Right ventricle myocardium superior (tissue), 1 donor: ENCODE measurements around the gene CES3. TPM values are rescaled to one million over a fixed set of nuclear protein-coding genes. Genes with fewer than 3 reads are reported as not detected.
"Not testable (repeated sequence)": the region's sequence is repeated elsewhere in the genome, so short reads cannot be mapped to it uniquely, and the experiment has no call there.

Source experiments
- ATAC-seq: fragments of 200-7000 bp; cut with Tn5 transposase; one replicate; pipeline ENCODE4 v1.9.1; 2020; ENCODE audit warnings: mild to moderate bottlenecking; ENCODE audit not compliant: poor library complexity
- DNase-seq: peaks from one replicate; pipeline ENCODE4 v3.0.0-alpha.2; 2020
- intact Hi-C: fragments of 100-400 bp; cut with DNase I; formaldehyde crosslinking; loops from one replicate; pipeline ENCODE4 v1.11.2; 2022
- total RNA-seq: library from RNA; stranded (reverse); fragmentation: NEBNext Ultra II Directional; extraction: Animal tissue kit (Norgen Biotek cat#: 25700); gene quantifications from one replicate; pipeline ENCODE4 v1.2.1, GENCODE V29; 2021
- donor health status: DM: no; HTN: yes; CAD: no; lungs with severe emphysema.

The CES3 gene
- total RNA-seq, 1 donor from 2014 or later, result 2.0 TPM

DNA sequence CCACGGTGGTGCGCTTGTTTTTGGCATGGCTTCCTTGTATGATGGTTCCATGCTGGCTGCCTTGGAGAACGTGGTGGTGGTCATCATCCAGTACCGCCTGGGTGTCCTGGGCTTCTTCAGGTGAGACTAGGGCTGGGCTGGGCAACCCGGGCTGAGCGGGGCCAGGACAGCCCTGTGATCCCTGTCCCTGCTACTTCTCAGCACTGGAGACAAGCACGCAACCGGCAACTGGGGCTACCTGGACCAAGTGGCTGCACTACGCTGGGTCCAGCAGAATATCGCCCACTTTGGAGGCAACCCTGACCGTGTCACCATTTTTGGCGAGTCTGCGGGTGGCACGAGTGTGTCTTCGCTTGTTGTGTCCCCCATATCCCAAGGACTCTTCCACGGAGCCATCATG is 20.8 kb upstream of the CES3 start:
- no peak for ATAC-seq
- DNase-seq, result no peak
- intact Hi-C loops, result no loop called here

GRCh38 chr16:66942981-66943380 is 18.1 kb upstream of the CES3 start:
- no peak for ATAC-seq
- intact Hi-C loops, result no loop called here
- DNase-seq, result peak; percentile 4

DNA sequence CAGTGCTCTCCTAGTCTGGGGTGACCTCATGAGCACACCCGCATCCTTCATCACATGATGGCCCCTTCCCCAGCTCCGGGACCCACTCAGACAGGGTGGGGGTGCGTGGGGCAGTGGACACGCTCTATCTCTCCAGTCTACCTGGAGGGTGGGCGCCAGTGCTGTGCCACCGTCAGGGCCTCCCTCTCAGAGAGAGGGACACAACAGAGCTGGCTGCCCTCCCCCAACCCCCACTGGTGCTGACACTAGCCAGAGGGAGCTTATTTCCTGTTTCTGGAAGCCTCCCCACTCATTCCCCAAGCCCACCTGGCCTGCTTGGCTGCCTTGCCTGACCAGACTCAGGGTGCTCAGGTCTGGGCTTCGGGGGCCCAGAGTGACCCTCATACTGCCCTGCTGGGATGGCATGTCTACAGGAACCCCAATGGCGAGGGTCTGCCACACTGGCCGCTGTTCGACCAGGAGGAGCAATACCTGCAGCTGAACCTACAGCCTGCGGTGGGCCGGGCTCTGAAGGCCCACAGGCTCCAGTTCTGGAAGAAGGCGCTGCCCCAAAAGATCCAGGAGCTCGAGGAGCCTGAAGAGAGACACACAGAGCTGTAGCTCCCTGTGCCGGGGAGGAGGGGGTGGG is 17.5 kb upstream of the CES3 start:
- intact Hi-C loops, result no loop called here
- no peak for DNase-seq
- no peak for ATAC-seq

DNA sequence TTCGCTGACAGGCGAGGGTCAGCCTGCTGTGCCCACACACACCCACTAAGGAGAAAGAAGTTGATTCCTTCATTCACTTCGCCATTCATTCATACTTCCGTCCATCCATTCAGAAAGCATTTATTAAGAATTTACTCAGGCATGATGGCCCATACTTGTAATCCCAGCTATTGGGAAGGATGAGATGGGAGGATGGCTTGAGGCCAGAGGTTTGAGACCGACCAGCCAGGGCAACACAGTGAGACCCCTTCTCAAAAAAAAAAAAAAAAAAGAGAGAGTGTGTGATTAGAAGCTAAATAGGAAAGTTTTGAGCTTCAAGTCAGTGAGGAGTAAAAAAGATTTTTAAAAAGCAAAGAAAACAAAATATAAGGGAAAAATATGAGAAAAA is 17.0 kb upstream of the CES3 start:
- intact Hi-C loops, result no loop called here
- ATAC-seq (no peak), DNase-seq (no peak)

DNA sequence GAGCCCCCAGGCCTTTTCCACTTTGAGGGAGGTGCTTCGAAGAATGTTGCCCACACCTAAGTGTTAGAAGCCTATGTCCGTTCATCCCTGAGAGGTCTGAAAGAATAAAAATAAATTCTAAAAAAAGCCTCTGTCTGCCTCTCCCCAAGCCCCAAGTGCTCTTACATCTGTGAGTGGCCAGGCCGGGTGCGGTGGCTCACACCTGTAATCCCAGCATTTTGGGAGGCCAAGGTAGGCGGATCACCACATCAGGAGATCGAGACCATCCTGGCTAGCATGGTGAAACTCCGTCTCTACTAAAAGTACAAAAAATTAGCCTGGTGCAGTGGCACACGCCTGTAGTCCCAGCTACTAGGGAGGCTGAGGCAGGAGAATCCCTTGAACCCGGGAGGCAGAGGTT is 16.1 kb upstream of the CES3 start:
- intact Hi-C loops, ATAC-seq, DNase-seq: not testable (repeated sequence)

- intact Hi-C loops, result no loop called here
- ATAC-seq (no peak), DNase-seq (no peak)
Observed at GRCh38 chr16:66945939-66946338, 15.1 kb upstream of the CES3 start.

DNA sequence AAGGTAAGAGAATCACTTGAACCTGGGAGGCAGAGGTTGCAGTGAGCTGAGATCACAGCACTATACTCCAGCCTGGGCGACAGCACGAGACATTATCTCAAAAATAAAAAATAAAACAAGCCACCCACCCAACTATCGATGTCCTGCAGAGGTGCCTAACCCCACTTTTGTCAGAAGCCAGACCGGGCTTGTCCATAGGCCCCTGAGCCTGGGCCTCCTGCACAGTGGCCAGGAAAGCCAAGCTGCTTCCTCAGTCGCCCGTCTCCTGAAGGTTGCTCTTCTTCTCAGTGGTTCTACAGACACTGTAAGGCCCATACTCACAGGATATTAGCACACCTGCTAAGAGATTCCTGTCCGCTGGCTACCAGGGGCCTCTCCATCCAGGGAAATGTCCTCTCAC is 14.5 kb upstream of the CES3 start:
- ATAC-seq (no peak), DNase-seq (no peak)
- intact Hi-C loops, result no loop called here

DNA sequence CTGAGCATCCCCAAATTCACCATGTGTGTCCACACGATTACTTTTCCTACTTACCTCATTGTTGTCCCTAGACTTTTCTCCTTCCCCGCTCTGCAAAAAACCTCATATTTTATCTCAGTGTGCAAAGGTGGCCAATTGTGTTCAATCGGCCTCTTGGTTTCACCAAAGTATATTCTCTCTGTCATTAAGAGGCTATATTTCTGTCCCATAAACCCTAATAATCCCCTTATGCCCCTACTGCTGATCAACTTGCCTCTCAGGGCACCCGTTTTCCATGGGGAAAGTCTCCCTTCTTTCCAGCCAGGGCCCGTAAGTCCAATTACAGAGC is 14.1 kb upstream of the CES3 start:
- ATAC-seq, result no peak
- intact Hi-C loops, result no loop called here
- no peak for DNase-seq

DNA sequence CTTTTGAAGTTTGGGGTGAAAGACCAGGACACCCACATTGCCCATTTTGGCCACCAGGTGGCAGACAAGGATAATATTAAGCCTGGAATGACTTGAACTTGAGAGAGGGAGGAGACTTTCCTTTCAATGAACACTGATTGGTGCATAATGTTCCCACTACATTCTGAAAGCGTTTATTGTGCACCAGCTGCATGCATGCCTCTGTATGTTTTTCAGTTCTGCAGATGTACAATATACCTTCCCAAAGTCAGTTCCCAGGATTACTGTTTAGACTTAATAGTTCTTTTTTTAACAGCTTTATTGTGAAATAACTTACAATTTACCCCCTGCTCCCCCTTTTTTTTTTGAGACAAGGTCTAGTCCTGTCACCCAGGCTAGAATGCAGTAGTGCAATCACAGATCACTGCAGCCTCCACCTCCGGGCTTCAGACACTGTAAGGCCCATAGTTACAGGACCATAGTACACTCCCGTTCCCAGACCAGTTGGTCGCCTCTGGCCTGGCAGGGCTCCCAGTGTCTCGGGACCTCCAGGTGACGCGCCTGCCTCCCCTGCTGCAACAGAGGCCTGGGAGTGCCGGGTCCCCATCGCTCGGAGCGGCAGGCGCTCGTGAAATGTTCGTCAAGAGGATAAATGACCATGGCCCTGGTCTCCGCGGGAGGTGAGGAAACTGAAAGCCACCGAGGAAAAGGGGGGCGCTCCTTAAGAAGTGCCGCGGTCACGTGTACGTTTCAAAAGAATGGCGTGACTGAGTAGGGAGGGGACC is 13.6 kb upstream of the CES3 start:
- intact Hi-C loops, result no loop called here
- peak; percentile 78 for ATAC-seq
- peak; percentile 83 for DNase-seq

DNA sequence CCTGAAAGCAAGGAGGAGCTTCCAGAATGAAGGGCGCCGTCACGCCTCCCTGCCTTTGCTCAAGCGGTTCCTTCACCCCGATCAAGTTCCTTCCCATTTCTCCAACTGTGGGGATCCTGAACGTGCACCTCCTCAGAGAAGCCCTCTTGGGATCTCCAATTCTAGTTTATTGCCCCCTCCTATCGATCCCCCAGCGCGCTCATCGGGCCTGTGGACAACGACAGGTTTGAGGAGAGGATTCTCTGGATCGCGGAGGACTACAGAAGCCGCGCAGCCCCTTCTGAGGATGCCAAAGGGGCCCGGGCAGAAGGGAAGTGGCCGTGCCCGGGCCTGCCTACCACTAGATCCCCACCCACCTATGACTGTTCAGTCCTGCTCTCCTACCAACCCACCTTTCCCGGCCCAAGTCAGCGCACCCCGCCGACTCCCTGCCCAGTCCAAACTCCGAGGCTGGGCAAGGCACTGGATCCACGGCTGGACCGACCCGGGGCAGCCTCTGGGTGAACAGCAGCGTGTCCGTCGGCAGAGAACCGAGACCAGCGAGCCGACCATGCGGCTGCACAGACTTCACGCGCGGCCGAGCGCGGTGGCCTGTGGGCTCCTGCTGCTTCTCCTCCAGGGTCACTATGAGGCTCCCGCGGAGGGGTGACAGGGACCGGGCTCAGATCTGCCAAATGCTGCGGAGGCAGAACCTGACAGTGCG is 12.8 kb upstream of the CES3 start:
- peak; percentile 9 for ATAC-seq
- intact Hi-C loops, result no loop called here
- DNase-seq, result no peak

DNA sequence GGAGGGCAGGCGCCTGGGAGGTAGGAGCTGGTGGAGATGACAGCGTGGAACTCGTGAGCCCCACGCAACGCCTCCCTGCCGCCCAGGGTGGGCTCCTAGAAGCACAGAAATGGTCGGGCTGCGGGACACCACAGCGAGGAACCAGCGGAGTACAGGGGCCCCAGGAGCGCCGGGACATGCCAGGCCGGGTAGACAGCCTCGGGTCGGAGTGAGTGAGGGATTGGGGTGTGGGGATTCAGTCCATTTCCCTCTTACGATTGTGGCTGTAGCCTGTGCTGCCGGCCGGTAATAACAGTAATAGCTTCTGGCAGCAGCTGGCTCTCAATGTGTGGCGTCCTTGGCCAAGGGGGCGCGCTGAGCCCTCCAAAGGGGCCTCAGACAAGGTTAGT is 12.2 kb upstream of the CES3 start:
- ATAC-seq (no peak), DNase-seq (no peak)
- intact Hi-C loops, result no loop called here

DNA sequence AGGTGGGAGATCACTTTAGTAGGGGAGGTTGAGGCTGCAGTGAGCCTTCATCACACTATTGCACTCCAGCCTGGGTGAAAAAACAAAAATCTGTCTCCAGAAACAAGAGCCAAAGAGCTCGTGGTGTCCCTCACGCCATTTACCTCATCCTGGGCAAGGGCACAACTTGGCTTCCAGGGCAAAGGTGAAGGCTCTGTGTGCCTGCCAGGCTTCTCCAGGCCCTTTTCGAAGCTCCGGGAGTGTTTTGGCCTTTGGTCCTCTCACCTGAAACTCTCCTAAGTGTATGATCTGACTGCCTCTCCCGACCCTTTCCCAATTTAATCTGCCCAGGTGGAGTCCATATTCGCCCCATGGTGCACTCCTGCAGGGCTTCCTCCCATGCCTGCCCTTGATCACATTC is 11.6 kb upstream of the CES3 start:
- no peak for ATAC-seq
- intact Hi-C loops, result no loop called here
- DNase-seq, result no peak

DNA sequence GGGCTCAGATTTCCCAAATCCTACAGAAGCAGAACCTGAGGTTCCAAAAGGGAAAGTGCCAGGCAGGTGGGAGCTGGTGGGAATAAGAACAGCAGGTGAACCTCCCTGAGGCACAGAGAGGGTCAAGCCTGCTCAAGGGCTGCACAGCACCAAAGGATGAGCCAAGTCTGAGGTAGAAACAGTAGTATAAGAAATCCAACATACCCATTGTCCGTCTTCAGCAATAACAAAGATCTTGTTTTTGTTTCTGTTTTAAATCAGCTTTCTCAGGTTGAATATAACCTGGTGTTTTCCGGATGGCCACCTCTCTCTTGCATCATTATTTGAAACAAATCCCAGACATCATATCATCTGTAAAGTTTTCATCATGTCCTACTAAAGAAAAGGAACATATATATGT is 10.6 kb upstream of the CES3 start:
- ATAC-seq (no peak), DNase-seq (no peak)
- intact Hi-C loops, result no loop called here

DNA sequence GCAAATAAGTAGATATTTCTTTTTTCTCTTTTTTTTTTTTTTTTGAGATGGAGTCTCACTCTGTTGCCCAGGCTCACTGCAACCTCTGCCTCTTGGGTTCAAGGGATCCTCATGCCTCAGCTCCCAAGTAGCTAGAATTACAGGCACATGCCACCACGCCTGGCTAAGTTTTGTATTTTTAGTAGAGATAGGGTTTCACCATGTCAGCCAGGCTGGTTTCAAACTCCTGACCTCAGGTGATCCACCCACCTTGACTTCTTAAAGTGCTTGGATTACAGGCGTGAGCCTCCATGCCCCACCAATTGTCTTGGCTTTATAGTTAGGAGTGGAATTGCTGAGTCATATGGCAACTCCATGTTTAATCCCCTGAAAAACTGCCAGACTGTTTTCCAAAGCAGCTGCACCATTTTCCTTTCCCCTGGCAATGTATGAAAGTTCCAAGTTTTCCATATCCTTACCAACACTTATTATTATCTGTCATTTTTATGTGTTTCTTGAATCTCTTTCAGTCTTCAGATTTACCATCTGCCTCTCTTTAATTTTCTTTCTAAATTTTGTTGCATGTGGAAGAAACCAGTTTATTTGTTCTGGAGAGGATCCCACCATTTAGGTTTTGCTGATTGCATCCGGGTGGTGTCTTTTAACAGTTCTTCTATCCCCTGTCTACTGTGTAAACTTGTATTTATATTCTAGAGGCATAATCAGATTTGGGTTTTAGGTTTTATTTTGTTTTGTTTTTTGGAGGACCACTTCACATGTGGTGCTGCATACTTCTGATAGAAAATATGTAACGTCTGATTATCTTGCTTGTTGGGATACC is 9.9 kb upstream of the CES3 start:
- intact Hi-C loops, result no loop called here
- ATAC-seq (no peak), DNase-seq (no peak)

GRCh38 chr16:66952430-66953110 is 8.5 kb upstream of the CES3 start:
- intact Hi-C loops, result no loop called here
- ATAC-seq (no peak), DNase-seq (no peak)

DNA sequence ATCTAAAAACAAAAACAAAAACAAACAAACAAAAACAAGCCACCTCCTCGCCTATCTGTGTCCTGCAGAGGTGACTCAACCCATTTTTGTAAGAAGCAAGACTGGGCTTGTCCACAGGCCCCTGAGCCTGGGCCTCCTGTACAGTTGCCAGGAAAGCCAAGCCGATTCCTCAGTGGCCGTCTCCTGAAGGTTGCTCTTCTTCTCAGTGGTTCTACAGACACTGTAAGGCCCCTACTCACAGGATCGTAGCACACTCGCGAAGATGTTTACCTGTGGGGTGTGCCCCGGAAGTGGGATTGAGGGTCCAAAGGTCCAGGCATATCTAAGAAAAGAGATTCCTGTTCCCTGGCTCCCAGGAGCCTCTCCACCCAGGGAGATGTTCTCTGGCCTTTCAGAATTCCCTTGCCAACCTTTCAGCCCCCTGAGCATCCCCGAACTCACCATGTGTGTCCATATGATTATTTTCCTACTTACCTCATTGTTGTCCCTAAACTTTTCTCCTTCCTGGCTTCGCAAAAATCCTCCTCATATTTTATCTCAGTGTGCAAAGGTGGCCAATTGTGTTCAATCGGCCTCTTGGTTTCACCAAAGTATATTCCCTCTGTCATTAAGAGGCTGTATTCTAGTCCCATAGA is 7.5 kb upstream of the CES3 start:
- ATAC-seq, result peak; percentile 10
- intact Hi-C loops, result no loop called here

DNA sequence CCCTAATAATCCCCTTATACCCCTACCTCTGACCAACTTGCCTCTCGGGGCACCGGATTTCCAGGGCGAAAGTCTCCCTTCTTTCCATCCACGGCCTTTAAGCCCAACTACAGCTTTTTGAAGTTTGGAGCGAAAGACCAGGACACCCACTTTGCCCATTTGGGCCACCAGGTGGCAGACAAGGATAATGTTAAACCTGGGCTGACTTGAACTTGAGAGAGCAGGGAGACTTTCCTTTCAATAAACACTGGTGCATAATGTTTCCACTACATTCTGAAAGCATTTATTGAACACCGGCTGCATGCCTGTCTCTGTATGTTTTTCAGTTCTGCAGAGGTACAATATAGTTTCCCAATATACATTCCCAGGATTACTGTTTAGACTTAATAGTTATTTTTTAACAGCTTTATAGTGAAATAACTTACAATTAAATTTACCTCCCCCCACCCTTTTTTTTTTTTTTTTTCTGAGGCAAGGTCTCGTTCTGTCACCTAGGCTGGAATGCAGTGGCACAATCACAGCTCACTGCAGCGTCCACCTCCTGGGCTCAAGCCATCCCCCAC is 6.9 kb upstream of the CES3 start:
- DNase-seq, result peak; percentile 79
- intact Hi-C loops, result no loop called here
- peak; percentile 84 for ATAC-seq

More for the DNA sequence above, 7.5 kb upstream of the CES3 start:
- no peak for DNase-seq
